GM03348 (cell line): Measurements from ENCODE around the gene FBXL2.

ENCODE experiments used
- DNase-seq: peaks from one replicate; pipeline ENCODE4 v3.0.0; 2012; ENCODE audit warnings: low spot score

FBXL2 gene

GRCh38 chr3:33430061-33430460 lies 152.8 kb downstream of the FBXL2 start:
- no peak for DNase-seq

GRCh38 chr3:33430571-33430970 lies 153.3 kb downstream of the FBXL2 start:
- DNase-seq = no peak

DNA sequence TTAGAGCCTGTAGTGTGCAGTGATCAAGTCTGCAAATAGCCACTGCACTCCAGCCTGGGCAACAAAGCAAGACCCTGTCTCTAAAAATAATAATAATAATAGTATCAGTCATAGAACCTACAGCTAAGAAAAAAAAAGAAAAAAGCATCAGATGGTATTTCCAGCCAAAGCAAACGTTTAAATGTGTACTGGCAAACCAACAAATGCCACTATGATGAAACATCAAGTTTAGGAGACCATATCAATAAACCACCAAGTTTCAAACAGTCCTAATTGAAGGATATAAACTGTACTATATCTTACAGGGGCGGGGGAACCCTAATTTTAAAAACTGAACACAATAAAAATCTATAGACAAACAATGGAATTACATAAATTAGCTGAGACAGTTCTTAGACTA lies 156.6 kb downstream of the FBXL2 start:
- DNase-seq = no peak
